TTC549 (cell line): ENCODE measurements around the gene CMKLR1.

ENCODE experiments used
- FAIRE-seq: peaks from 2 replicates; lab custom pipeline; 2012; peaks lifted over from hg19 to GRCh38; lab: Jason Lieb, UNC

The CMKLR1 gene

DNA sequence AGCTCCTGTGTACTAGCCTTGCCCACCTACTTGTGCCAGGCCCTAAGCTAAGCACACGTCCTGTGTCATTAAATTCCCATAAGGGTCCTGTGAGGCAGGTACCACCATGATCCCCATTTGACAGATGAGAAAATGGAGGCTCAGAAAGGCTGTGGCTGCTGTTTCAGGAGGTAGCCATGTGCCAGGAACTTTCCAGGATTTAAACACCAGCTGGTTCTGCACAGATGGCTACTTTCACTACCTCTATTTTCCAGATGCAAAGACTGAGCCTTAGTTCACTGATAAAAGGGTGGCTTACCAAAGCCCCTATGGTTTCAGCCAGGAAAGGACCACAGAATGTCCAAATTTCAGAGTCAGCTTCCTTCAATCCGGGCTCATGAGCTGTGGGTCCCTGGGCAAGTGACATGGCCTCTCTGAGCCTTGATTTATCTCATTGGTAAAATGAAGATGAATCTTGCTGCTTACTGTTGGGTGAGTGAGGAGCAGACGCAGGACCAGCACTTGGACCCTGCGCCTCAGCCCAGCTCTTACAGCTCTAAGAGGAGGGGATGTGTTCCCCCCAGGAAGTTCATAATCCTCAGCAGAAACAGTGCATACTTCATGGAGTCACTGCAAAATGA, 23.5 kb downstream of the CMKLR1 start:
- no peak for FAIRE-seq

DNA sequence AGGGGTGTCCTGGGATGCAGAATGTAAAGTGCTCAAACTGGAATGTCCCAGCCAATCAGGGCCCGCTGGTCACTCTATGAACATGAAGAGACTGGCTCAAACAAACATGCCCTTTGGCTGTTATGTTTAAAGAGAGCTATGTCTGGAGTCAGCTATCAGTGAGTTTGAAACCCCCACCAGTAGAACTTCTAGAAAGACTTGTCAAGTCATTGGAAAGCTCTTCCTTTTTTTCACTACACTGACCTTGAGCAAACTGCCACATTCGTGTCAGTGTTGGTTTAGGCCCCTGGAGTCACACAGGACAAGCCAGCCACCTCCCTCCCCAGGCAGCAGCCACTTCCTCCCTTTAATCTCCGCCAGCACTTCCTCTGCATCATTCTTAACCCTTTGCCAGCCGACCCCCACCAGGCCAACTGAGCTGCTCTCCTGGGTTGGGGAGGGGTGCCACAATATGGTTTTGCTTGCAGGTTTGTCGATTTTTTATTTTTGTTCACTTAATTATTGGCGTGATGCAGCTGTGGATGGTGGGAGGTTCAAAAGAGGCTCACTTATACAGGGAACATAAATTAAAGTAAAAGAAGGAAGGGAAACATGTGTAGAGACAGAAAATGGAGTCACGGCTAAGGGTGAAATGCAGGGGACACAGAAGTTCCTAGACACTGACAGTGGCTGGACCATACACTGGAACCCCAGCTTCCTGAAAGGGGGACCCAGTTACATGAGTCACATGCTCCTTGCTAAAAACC, 25.3 kb downstream of the CMKLR1 start:
- FAIRE-seq: no peak

DNA sequence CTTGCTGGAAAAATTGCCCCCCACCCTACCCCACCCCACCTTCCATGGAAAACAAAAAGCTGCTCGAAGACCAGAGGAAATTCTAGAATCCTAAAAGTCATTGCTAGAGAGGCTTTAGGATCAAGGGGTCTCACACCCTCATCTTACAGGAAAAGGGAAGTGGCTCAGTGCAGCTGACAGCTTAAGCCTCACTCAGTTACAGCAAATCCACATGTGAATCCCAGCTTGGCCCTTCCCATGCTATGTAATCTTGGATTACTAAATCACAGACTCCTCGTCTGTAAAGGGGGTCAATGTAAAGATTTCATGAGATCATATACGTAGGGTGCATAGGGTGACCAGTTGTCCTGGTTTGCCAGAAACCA, 25.9 kb downstream of the CMKLR1 start:
- no peak for FAIRE-seq

DNA sequence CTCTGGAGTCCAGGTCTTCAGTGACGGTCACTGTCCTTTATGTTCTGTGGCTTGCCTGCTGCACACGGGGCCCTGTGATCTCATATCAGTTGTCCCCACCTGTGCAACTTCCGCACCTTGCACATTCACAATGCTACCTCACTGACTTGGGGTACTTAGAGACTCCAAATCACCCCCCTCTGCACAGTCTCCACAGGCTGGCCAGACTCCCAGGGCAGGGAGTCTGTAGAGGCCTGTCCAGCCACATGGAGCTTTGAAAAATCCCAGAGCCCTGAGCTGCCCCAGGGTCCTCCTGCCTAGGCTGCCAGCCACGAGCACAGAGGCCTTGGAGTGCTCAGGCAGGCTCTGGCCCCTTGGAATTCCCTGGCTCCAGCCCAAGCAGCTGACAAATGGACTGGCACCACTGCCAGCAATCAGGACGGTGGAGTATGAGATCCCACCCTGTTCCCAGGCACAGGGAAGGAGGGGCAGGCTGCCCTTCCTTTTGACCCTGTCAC, 26.4 kb downstream of the CMKLR1 start:
- no peak for FAIRE-seq

DNA sequence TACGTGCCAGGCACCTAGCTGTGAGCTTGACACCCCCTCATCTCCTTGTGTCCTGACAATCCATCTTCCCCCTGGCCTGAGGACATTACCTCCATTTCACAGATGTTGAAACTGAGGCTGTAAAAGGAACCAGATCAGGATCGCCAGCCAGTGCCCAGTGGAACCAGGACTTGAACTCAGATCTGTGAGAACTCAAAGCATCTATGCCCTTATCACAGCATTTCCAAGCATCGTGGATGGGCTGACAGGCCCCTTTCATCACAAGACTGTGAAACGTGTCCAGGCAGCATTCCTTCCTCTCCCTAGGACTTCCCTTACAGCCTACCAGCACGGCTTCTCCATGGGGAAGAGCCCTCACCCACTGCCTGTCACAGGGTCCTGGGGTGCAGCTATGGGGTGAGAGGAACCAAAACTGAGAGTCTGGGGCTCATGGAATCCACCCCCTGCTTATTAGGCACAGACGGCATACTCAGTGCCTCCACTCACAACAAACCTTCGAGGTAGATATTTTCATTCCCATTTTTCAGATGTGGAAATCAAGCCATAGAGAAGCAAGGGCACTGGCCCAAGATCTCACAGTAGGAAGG, 26.9 kb downstream of the CMKLR1 start:
- no peak for FAIRE-seq

DNA sequence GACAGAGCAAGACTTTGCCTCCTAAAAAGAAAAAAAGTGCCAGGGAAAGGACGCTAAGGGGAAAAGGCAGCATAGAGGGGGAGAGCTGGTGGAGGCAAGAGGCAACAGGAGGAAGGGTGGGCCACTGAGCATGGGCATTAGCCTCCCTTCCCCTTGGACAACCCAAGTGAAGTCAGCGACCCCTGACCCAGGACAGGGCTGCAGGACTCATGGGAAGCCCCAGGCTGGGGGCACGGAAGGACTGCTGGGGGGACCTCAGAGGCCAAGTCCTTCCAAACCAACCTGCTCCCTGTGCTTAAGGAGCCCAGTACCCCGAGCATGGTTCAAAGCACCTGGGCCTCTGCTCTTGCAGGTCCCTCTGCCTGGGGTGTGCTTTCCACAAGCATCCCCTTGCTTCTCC, 27.5 kb downstream of the CMKLR1 start:
- FAIRE-seq: no peak

DNA sequence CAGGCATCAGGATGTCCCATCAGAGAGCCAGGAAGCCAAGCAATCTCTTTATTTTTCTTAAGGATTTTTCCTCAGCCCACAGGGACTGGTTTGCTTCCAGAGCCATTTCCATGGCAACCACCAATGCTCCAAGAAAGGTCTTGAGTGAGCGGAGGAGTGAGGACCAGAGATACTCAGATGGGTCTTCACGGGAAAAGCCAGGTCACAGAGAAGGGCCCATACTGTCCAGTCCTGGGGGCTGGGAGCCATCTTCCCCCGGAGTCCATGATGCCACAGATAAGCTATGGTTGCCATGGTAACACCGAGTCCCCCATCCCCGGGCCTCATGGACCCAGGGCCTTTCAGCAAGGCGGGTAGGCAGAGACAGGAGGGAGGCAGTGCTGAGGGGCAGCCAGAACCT, 28.6 kb downstream of the CMKLR1 start:
- no peak for FAIRE-seq

DNA sequence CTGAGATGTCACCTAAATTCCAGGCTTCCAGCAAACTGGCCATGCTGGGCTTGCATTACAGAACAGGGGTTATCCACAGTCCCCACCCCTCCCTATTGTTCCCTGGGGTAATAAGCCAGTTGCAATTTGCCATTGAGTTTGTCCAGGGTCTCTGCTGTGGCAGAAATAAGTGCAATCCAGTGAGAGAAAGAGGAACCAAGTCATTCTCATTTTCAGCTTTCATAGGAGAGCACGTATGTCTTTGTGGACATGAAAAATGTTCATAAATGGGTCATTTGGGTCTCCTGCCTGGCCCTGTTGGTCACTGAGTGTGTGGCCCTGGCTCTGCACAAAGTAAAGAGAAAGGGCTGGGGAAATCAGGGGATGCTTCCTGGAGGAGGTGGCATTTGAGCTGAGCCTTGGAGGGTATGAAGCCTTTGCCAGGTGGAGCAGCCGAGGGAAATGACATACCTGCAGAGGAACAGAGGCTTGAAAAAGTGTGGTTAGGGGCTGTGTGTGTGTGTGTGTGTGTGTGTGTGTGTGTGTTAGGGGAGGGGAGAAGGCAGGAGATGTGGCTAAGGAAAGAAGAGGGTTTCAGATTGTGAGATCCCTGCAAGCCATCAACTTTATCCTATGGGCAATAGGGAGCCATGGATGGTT, 29.3 kb downstream of the CMKLR1 start:
- FAIRE-seq: no peak

DNA sequence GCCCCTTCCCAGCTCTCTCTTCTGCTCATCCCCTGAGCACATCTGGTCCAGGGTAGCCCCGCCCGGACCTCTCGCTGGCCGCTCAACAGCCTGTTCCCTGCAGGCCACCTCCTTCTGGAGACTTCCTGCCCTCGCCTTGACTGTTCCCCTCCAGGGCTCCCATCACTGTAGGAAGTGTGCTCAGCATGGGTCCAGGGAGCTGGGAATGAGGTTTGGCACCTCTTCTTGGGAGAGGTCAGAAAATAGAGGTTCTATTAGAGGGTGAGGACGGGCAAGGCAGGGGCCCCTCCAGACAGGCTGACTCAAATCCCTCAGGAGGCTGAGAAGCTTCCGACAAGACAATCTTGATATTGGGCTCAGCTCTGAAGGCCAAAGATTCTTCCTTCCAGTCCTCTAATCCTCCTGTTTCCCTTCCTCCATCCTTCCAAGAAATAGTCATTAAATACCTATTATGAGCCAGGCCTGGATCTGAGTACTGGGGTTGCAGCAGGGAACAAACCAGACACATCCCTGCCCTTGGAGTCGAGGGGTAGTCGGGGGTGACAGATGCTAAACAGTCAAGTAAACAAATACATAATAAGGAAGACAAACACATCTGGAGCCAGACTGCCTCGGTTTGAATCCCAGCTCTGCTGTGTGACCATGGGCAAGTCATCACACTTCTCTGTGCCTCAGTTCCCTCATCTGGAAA, 30.6 kb downstream of the CMKLR1 start:
- no peak for FAIRE-seq

DNA sequence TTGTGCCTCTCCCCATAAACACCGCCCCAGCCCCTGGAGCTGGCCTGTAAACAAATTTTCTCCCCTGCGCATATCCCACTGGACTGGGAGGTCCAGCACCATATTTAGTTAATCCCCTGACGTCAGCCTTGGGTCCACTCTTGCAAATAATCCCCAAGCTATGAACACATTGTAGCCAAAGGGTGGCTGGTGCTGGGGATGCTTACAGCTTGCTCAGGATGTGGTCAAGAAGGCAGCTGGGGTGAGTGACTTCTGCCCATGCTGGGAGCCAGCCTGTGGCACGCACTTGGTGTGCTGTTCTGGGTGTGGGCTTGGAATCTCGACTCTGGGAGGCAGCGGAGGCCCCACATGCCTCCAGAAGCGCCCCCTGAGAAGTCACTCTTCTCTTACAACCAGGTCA, 32.1 kb downstream of the CMKLR1 start:
- no peak for FAIRE-seq

DNA sequence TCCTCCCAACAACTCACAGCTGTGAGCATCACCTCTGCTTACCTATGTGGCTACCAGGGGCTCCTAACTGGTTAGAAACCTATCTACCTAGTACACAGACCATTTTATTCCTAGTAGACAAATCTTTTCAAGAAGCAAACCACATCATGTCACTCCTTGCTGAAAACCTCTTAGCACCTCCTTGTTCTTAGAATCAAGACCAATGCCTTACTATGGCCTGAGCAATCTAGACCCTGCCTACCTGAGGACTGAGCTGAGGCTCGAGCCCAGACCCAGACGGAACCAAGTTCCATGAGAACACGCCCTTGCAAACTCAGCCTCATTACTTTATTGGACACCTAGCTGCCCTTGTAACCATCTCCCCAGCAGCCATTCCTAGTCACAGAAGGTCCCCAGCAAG, 32.6 kb downstream of the CMKLR1 start:
- no peak for FAIRE-seq

DNA sequence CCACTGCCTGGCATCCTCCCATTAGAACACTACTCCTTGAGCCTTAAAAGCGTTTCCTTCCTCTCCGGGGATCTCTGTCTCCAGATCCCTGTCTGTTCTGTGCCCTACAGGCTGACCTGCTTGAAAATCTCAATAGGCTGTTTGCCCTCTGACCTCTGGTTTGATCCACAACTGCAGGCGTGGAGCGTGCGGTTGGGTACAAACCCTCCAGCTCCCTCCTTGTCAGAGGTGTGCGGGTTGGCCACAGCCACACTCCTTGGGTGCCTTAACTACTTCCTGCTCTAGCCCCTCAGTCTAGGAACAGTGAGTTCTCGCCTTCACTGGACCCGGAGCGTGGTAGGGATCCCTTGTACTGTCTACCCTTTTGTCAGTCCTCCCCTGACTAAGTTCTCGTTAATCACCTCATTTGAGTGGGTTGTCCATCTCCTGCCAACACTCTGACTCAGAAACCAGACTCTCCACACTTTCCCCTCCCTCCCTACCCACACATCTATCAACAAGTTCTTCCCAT, 33.1 kb downstream of the CMKLR1 start:
- no peak for FAIRE-seq

DNA sequence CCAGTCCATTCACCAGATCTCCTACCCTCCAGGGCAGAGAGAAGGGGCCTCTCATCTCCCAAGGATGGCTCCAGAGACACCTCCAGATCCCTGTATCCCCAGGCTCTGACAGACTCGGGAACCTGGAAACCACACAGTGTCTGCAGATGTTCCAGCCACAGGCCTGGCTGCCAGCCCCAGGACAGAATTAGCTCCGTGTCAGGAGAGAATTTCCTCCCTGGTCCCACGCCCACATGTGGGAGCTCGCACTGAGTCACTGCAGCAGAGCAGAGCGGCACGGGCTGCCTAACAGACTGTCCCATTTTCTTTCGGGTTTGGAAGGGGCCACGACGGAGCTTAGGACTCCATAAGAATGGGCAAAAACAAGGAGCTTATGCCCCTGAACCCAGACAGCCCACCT, 33.6 kb downstream of the CMKLR1 start:
- FAIRE-seq: no peak

DNA sequence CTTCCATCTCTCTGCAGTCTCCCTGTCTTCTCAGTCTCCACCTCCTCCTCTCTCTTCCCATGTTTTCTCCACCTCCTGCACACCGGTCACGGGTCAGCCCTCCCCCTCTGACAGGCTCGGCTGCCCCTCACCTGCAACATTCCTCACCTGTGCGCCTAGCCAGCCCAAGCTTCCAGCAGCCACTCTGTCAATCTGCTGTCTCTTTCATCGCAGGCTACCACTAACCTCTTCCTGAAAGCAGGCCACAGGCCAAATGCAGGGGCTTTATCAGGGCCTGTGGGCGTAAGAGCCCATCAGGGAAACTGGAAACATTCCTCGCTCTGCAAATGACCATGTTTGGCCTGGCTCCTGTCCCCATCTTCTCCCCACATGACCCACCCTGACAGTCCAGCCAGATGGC, 34.5 kb downstream of the CMKLR1 start:
- FAIRE-seq: no peak

DNA sequence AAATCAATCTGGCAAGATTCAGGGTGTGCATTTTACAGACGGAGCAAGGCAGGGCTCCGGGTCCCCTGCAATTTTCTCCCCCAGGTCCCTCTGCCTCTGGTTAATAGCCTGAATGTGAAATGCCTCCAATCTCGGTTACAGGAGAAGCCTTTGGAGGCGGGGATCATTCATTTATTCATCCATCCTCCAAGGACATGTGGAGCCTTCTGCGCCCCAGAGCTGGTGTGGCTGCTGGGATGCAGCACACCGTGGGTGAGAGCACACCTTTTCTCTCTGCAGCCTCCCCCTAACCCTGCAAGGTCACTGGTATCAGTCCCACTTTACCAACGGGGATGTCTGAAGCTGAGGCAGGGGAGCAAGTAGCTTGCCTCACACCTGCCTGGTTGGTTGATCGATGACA, 35.4 kb downstream of the CMKLR1 start:
- FAIRE-seq: no peak

DNA sequence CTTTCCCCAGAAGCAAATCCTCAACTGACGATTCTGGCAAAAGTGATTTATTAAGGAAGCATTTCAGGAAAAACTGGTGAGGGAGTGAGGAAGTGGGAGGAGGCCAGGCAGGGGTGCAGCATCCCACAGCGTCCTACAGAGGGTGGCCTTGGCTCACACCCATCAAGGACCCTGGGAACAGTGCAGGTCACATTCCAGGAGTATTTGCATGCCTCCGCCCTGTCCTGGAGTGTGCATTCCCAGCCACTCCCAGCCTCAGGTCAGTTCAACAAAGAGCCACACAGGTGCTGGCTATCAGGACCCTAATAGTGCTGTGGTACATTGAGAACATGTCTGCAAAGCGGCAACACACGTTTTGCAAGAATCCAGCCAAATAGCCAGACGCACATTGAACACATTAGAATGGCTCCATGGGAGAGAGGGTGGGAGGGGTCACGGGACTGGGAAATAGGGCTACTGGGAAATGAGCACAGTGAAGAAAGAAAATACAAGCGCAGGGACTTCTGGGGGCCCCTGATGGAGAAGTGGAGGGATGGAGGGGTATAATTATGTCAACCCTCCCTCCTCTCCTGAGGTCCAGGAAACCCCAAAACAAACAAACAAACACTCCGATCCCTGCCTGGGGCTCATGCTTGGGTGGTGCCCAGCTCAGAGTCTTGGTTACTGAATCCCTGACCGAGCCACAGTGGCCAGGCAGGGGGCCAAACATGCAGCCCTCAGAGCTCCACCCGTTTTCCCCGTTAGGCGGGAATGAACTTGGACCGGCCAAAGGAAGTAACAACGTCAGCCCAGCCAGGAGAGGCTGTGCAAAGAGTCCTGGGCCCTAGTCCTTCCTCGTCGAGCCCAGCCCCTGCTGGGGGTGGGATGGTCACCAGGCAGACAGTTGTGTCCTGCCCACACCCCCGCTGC, 36.5 kb downstream of the CMKLR1 start:
- no peak for FAIRE-seq

DNA sequence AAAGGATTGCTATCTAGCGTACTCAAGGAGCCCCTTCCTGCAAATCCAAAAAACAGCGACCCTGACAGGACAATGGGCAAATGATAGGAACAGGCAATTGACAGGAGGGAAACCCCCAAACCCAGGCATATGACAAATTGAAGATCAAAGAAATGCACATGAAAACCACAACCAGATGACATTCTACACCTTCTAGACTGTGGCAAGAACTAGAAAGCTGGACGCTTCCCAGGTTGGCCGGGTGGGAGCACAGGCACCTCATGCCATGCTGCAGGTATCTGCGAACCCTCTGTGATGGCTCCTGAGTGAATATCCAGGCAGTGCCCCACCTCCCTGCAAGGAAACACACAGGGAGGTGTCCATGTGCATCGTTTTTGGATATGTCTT, 37.1 kb downstream of the CMKLR1 start:
- no peak for FAIRE-seq

DNA sequence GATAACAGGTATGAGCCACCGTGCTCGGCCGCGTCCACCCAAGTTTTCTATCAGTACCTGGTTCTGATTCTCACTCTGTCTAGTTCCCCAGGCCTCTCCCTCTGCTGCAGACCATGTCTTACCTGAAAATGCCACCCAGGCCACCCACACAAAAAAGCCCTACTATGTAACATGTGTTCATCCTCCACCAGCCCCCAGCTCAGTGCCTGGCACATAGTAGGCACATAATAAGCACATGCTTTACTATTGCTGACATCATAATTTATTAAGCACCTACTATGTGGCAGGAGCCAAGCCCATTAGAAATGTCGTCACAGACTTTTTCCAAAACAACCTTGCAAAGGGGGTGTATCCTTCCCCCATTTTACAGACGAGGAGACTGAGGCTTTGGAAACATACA, 37.8 kb downstream of the CMKLR1 start:
- no peak for FAIRE-seq

DNA sequence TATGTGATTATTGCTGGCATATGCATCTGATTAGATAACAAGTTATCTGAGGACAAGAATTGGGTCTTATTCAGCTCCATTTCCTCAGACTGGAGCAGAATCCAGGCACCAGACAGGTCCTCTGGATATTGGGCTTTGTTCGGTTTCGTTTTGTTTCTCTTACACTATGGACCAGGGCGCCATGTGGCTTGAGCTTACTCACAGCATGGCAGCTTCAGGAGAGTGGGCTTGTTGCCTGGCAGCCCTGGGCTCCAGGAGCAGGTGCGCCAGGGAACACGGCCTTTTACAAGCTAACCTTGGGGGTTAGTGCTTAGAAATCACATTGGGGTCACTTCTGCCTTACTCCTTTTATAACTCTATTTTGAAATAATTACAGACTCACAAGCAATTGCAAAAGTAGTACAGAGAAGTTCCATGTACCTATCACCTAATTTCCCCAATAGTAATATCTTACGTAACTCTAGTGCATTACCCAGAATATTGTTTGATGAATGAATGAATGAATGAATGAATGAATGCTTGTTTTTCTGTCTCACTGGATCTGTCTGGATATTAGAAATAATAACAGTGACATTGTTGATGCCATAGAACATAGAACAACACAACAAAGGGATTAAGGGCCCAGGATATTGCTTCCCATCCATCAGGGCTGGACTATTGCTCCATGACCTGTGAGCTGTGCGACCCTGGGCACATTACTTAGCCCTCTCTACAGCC, 39.0 kb downstream of the CMKLR1 start:
- no peak for FAIRE-seq

DNA sequence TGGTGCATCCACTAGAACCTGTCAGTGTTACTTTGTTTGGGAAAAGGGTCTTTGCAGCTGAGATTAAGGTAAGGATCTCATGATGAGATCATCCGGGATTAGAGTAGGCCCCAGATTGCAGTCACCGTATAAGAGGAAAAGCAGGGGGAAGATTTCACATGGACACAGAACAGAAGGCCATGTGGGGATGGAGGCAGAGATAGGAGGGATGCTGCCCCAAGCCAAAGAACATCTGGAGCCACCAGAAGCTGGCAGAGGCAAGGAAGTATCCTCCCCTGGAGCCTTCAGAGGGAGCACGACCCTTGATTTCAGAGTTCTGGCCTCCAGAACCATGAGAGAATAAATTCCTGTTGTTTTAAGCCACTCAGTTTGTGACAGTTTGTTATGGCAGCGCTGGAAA, 39.6 kb downstream of the CMKLR1 start:
- no peak for FAIRE-seq

DNA sequence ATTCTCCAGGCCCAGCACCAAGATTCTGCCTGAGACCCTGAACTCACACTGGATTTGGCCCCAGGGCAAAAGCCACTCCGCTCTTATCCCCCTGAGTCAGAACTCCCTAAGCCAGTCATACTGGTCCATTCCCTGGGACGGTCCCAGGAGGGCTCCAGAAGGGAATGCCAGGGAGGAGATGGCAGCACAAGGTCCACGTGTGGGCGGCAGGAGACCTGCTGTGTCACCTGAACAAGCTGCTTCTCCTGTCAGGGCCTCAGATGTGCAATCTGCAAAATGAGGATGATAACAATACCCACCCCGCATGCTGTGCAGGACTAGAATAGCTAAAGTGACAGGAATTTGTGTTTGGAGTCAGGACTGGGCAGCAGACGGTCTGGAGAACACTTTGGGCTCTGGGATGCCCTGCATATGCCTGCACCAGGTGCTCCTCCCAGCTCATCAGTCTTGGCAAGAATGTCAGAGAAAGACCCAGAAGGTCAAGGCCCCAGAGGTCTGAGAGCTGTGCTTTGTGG, 40.3 kb downstream of the CMKLR1 start:
- FAIRE-seq: no peak
